Activated CD4-positive, alpha-beta T cell treated with anti-CD3 and anti-CD28 coated beads for 24 hours (primary cell): ENCODE measurements around the gene ZCCHC10.
"Not testable (repeated sequence)": the region's sequence is repeated elsewhere in the genome, so short reads cannot be mapped to it uniquely, and the experiment has no call there.

ENCODE experiments used
- DNase-seq, 2 donors: peaks; one replicate each; pipeline ENCODE4 v3.0.0-alpha.2; 2020; ENCODE audit warnings: low read depth in 2 of 2

The ZCCHC10 gene

DNA sequence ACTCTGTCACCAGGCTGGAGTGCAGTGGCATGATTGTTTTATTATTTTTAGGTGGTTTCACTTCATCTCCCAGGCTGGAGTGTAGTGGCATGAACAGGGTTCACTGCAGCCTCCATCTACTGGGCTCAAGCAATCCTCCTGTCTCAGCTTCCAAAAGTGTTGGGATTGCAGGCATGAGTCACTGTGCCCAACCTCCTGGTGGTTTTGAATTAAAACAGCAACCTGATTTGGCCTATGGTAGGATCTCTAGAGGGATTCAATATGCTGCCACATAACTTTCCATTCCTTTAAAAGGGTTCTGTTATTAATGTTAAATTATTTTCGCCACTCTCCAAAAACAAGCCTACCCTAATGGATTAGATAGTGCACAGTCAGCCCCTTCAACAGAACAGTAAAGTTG is 15.6 kb upstream of the ZCCHC10 start:
- DNase-seq, result no peak

DNA sequence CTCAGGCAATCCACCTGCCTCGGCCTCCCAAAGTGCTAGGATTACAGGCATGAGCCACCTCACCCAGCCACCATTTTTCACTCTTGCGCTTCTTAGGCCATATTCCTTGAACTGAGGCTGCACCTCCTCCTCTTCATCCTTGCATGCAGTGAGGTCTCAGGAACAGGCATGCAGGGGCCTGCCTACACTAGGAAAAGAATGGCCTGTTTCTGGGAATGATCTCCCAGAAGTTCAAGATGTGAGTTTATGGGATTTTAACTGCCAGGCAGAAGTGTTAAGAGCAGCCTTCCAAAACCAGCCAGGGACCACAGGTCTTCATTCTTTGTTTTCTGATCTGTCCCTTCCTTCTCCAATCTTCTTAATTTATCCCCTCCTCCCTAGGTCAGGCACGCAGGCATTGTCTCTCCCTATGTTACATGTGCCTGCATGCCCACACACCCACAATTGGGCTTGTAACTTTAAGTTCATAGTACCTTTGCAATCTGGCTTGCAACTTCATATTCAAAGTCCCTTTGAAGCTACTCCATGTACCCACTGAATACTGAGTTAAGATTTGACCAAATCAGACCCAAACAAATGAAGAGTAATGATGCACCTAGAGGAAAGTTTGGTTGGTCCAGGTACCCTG is 14.9 kb upstream of the ZCCHC10 start:
- DNase-seq, result no peak

DNA sequence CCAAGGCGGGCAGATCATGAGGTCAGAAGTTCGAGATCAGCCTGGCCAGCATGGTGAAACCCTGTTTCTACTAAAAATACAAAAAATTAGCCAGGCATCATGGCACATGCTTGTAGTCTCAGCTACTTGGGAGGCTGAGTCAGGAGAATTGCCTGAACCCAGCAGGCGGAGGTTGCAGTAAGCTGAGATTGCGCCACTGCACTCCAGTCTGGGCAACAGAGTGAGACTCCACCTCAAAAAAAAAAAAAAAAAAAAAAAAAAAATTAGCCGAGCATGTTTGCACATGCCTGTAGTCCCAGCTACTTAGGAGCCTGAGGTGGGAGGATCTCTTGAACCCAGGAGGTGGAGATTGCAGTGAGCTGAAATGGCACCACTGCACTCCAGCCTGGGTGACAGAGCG is 10.3 kb upstream of the ZCCHC10 start:
- not testable (repeated sequence) for DNase-seq

DNA sequence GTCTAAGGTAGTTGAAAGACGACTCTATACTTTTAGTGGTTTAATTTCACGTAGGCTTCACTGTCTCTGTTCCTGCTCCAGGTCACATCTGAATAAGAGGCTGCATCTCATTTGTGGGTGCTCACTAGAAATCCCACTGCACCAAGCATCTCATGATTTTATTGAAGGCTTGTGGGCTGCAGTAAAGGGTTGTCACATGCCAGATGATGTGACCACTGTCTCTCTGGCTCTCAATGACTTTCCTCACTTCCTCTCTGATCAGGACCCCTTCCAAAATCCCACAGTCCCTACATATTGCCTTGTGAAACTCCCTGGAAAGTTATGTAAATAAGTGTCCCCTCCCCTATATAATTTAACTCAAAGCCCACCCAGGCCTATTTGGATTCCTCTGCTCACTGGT is 8.9 kb upstream of the ZCCHC10 start:
- no peak for DNase-seq

DNA sequence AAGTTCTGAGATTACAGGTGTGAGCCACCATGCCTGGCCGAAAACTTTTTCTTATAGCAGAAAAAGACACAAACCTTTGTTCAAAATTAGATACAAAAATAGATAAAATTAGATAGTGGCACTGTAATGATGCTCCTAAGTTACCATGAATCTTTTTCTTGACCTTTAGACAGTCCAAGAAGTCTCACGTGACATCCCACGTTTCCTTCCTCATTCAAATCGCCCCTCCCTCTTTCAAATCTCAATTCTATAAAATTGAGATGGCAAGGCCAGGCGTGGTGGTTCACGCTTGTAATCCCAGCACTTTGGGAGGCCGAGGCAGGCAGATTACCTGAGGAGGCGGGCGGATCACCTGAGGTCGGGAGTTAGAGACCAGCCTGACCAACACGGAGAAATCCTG is 7.7 kb upstream of the ZCCHC10 start:
- no peak for DNase-seq

DNA sequence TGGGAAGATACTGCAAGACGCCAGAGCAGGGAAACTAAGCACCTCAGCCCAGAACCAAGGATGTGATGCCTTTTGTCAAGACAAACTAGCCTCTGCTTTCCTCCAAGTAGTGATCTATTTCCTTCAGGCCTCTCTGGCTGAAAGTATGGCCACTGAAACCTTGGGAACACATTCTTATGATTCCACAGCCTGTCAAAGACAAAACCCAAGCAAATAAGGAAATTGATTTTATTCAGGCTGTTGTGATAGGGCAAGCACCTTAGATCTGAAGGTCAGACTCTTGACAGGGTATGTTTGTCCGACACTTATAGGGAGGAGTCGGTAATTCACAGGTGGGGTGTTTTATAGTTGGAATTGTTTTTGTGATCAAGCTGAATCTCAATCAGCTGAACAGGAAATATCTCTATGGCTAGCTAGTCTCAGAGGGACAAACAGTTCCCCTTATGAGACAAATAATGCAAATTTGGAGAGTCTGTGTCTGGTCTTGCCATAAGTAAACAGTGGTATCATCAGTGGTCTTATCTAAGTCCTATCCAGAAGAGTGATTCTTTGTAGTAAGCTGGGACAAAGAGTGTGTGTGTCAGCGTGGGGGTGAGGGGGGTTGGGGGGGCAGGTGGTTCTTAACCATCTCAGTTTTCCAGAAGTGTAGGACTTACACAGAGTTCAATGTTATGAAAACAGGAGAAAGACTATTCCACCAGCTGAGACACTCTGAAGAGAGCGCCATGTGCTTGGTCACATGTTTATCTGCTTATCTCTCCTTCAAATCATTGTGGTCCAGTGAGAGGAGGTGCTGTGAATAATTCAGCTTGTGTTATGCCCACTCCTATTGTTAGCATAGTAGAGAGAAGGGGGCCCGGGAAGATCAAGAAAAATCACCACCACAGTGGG is 6.7 kb upstream of the ZCCHC10 start:
- no peak for DNase-seq

DNA sequence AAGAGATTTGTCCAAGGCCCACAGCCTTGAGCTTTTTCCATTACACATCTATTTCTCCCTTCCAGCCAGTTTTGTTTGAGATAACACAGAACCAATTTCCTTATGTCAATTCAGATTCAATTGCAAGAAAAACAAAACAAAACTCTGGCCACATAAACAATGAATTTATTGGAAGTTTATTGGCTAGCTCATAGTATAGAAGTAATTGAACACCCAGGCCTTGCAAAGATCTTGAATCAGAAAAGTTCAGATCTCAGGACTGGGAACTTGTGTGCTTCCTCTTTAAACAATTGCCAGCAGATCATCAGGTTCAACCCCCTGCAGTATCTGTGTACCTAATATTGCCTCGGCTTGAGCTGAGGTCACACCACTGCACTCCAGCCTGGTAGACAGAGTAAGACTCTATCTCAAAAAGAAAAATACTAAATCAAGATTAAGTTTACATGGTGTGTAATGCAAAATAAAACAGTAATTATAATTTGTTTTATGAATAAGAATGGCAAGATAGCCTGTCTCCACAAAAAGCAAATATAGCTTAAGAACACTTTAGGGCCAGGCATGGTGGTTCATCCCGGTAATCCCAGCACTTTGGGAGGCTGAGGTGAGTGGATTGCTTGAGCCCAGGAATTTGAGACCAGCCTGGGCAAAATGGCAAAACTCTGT is 4.1 kb upstream of the ZCCHC10 start:
- no peak for DNase-seq

DNA sequence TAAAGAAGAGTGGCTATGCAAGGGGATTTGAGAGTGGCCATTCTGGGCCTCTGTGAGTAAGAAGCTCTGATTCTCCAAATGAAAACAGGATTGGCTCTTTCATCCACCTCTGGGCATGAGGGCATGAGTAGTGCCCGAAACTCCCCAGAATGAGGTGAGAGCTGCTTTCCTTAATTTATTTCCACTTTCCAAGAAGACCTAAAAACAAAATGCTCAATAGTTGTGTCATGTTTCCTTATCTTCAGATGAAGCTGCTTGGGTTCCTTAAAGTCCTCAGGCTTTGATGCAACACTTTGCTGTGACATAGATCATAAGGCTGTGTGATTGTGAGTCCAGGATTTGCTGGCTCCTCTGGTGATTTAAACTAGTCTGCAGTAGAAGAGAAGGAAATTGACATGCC is 3.1 kb upstream of the ZCCHC10 start:
- no peak for DNase-seq

DNA sequence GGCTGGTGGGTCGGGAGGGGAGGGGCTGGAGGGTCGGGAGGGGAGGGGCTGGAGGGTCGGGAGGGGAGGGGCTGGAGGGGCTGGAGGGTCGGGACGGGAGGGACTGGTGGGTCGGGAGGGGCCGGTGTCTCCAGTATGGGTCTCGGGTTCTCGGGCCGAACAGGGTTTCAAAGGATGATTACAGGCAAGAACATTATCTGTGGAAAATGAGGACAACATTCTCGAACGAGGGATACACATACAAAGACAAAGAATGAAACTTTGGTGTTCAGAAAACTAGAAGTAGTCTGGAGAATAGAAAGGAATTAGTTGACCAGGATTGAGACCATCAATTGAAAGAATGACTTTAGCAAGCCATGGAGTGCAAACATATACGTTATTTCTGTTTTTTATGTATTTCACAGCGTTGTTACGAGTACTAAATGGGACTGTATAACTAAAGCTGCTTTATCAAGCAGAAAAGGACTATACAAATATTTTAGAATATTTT is 360 bp upstream of the ZCCHC10 start:
- no peak for DNase-seq

DNA sequence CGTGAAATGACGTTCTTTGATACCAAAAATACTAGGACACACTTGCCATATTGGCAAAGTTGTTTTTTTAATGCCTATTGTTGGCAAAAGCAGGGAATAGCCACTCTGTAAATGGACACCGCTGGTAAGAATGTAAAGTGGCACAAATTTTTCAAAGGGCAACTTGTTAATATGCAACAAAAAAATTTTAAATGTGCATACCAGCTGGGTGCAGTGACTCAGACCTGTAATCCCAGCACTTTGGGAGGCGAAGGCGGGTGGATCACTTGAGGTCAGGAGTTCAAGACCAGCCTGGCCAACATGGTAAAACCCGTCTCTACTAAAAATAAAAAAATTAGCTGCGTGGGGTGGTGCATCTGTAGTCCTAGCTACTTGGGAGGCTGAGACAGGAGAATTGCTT is 6.9 kb downstream of the ZCCHC10 start:
- DNase-seq, result not testable (repeated sequence)

DNA sequence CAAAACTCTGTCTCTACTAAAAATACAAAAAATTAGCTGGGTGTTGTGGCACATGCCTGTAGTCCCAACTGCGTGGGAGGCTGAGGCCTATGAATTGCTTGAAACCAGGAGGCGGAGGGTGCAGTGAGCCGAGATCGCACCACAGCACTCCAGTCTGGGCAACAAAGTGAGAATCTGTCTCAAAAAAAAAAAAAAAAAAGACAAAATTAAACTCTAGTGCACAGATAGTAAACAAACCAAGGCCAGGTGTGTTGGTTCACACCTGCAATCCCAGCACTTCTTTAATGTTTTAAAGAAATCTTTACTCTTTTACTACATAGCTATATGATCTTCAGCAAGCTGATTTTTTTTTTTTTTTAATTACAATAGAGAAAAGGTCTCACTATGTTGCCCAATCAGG is 8.4 kb downstream of the ZCCHC10 start:
- DNase-seq, result no peak

DNA sequence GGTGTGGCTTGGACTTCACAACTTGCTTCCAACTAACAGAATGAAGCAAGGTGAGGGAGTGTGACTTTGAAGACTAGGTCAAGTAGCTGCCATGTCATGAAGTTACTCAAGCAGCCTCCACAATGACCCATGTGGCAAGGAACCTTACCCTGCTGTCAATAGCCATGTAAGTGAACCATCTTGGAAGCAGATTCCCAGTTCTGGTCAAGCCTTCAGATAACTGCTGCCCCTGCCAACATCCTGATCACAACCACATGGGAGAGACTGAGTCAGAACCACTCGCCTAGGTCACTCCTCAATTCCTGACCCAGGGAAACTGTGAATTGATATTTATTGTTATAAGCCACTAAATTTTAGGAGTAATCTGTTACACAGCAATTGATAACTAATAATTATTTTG is 10.9 kb downstream of the ZCCHC10 start:
- no peak for DNase-seq

DNA sequence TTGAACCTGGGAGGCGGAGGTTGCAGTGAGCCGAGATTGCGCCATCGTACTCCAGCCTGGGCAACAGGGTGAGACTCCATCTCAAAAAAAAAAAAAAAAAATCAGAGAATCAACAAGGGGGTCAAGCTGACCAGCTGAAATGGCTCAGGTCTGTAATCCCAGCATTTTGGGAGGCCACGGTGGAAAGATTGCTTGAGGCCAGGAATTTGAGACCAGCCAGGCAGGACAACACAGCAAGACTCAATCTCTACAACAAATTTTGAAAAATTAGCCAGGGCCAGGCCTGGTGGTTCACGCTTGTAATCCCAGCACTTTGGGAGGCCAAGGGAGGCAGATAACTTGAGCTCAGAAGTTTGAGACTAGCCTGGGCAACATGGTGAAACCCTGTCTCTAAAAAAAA is 17.9 kb downstream of the ZCCHC10 start:
- DNase-seq, result not testable (repeated sequence)

DNA sequence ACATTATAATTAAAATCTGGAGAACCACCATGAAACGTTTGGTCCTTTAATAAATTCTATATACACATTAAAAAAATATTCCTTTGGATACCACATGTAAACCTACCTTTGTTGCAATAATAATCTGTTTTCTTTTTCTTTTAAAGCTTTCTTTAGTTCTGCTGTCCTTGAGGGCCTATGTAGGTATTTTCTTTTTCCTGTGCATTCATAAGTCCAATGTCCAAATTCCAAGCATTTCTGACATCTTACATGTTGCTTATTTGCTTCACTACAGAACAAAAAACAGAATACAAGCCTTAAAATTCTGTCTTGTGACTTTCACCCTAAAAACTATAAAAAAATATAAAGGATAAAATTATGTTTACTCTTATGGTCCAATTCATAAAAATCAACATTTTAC is 19.7 kb downstream of the ZCCHC10 start:
- DNase-seq, result no peak

DNA sequence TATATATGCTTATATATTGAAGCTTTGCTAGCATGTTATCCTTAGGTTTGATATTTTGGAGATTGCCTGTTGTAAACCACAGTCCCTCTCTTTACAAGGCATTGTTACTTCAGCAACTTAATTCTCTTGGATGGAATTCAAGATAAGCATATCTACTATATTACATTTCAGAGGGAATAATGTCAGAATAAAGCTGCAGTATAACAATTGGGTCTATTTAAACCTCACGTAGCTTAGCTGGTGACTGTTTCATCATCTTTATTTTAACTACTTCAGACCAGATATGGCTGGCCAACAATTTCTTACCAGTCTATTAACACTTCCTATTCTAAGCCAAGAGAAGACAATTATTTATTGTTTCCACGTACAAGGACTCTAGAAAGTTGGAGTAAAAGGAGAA is 27.1 kb downstream of the ZCCHC10 start:
- DNase-seq, result no peak

DNA sequence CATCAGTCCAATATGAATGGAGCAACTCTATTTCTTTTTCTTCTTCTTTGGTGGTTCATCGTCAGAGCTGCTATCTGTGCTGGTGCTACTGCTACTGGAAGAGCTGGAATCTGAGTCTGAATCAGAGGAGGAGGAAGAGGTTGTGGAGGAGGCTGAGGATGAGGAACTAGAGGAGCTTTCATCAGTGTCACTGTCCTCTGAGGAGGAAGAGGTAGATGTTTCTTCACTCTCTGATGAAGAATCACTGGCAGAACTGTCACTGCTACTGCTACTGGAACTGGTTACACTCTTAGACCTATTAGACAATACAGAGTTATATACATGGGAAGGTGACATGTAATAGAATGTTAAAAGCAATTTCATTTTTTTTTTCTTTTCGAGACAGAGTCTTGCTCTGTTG is 27.8 kb downstream of the ZCCHC10 start:
- no peak for DNase-seq

DNA sequence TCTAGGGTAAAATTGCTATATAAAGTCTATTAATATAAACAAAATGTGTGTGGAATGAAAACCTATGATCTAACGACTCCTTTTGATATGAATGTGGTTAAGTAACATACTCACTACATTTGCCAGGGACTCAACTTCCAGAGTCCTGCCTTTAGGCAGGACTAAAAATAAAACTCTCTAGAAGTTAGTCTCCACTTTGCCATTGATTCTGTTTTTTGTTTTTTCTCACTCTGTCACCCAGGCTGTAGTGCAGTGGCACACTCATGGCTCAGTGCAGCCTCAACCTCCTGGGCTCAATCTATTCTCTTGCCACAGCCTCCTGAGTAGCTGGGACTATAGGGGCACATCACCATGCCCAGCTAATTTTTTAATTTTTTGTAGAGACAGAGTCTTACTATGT is 30.0 kb downstream of the ZCCHC10 start:
- no peak for DNase-seq

DNA sequence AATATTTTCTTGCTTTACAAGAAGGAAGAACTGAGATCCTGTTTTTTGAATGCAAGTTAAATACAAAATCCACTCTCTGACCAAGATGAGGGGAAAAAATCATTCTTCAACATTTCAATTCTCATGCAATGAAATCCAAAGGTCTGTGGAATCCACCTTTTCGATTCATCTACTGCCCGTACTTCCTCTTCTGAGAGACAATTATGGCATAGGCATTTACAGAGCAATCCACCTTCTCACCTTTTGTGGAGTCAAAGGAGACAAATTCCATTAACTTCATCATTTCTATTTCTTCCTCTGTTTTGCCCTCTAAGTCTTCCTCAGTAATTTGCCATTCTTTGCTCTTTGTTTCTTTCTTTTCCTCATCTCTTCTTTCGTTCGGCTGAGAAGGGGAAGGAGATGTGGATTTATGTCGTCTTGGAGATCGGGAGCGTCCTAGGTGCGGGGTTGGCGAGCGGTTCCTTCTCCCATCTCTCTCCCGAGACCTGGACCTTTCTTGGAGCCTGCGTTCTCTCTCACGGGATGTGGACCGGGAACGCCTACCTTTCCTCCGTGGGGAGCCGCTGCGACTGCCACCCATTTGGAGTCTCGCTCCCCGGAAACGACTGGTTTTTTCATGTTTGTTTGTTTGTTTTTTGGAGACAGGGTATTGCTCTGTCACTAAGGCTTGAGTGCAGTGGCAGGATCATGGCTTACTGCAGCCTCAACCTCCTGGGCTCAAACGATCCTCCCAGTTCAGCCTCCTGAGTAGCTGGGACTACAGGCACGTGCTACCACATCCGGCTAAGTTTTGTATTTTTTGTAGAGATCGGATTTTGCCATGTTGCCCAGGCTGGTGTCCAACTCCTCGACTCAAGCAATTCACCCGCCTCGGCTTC is 38.6 kb downstream of the ZCCHC10 start:
- DNase-seq, result no peak

DNA sequence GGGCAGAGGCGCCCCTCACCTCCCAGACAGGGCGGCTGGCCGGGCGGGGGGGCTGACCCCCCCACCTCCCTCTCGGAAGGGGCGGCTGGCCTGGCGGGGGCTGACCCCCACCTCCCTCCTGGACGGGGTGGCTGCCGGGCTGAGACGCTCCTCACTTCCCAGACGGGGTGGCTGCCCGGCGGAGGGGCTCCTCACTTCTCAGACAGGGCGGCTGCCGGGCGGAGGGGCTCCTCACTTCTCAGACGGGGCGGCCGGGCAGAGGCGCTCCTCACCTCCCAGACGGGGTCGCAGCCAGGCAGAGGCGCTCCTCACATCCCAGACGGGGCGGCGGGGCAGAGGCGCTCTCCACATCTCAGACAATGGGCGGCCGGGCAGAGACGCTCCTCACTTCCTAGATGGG is 43.4 kb downstream of the ZCCHC10 start:
- not testable (repeated sequence) for DNase-seq

DNA sequence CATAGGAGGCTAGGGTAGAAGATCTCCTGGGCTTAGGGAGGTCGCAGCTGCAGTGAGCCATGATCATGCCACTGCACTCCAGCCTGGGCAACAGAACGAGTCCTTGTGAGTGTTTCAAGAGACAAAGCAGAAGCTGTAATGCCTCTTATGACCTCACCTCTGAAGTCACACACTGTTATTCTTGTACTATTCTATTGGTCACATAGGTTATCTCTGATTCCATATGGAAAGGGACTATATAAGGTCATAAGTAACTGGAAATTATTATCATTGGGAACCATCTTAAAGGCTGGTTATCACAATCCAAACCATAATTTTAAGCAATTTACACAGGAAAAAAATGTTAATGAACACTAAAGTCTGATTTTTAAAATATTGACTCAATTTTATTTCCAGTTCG is 45.1 kb downstream of the ZCCHC10 start:
- DNase-seq, result no peak

DNA sequence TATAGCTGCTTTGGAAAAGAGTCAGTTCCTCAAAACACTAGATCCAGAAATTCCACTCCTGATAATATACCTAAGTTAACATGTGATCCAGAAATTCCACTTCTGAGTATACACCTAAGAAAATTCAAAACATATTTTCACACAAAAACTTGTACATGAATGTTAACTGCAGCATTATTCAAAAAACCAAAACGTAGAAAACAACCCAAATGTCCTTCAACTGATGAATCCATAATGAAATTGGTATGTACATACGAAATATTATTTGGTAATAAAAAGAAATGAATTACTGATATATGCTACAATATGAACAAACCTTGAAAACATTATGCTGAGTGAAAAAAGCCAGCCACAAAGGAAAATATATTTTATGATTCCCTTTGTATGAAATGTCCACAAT is 46.4 kb downstream of the ZCCHC10 start:
- no peak for DNase-seq
